HG02763 (cell line): ENCODE data around the gene PCAT7.
"Not testable (repeated sequence)": the region's sequence is repeated elsewhere in the genome, so short reads cannot be mapped to it uniquely, and the experiment has no call there.

Source experiments
- ATAC-seq: cut with Tn5 transposase; IDR thresholded peaks from one replicate; pipeline ENCODE4 v1.9.1; 2021; ENCODE audit warnings: mild to moderate bottlenecking, moderate library complexity; ENCODE audit not compliant: unreplicated experiment

Gene PCAT7

GRCh38 chr9:94554439-94555331 lies at the start of gene PCAT7:
TSS of gene PCAT7 (plus strand) at chr9:94555083.
- ATAC-seq = no peak

GRCh38 chr9:94506370-94506769 lies 48.5 kb upstream of the PCAT7 start:
- ATAC-seq = not testable (repeated sequence)

GRCh38 chr9:94507531-94508258 lies 47.2 kb upstream of the PCAT7 start:
- no peak for ATAC-seq

GRCh38 chr9:94511134-94511954 lies 43.5 kb upstream of the PCAT7 start:
- ATAC-seq = no peak

GRCh38 chr9:94511955-94512265 lies 43.0 kb upstream of the PCAT7 start:
- ATAC-seq = no peak

- ATAC-seq = no peak
These were observed 40.2 kb upstream of the PCAT7 start for GRCh38 chr9:94514722-94515121.

- ATAC-seq = no peak
These were observed 37.6 kb upstream of the PCAT7 start for GRCh38 chr9:94517254-94517653.

- no peak for ATAC-seq
These were observed 29.4 kb upstream of the PCAT7 start for GRCh38 chr9:94525396-94526035.

GRCh38 chr9:94526271-94526670 lies 28.6 kb upstream of the PCAT7 start:
- no peak for ATAC-seq

- ATAC-seq = no peak
These were observed 27.9 kb upstream of the PCAT7 start for GRCh38 chr9:94526951-94527350.

- no peak for ATAC-seq
These were observed 26.0 kb upstream of the PCAT7 start for GRCh38 chr9:94528886-94529285.

GRCh38 chr9:94533155-94533554 lies 21.7 kb upstream of the PCAT7 start:
- ATAC-seq = no peak

GRCh38 chr9:94533601-94534000 lies 21.3 kb upstream of the PCAT7 start:
- no peak for ATAC-seq

- ATAC-seq = no peak
These were observed 20.0 kb upstream of the PCAT7 start for GRCh38 chr9:94534901-94535300.

GRCh38 chr9:94538908-94539307 lies 16.0 kb upstream of the PCAT7 start:
- ATAC-seq = no peak

- not testable (repeated sequence) for ATAC-seq
These were observed 10.5 kb upstream of the PCAT7 start for GRCh38 chr9:94544335-94544734.

- no peak for ATAC-seq
These were observed 8.9 kb upstream of the PCAT7 start for GRCh38 chr9:94545940-94546339.

GRCh38 chr9:94553029-94553938 lies 1.6 kb upstream of the PCAT7 start:
- no peak for ATAC-seq

GRCh38 chr9:94554078-94554438 lies 825 bp upstream of the PCAT7 start:
- ATAC-seq = no peak

- no peak for ATAC-seq
These were observed 2.5 kb downstream of the PCAT7 start for GRCh38 chr9:94557376-94557775.
